ENCODE data around the gene SEMA3D. TPM values are rescaled to one million over a fixed set of nuclear protein-coding genes. Genes with fewer than 3 reads are reported as not detected.

SEMA3D gene
- total and polyA plus RNA-seq, 4 donors = 0.18 to 1.2 (median 0.72) TPM

DNA sequence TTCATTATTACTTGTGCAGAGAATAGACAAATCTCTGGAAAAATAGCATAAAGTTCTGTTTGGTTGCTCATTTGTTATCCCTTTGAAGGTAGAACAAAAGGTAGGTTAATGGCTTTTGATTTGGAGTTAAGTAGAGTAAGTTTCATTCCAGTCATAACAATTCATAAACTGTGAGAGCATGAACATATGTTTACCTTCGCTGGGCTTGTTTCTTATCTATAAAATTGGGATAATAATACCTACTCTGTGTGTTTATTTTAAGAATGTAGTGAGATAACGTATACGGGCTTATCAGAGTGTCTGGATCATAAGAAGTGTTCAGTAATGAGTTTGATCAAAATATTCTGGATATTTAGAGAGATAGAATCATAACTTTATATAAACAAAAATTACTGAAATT lies 155.4 kb downstream of the SEMA3D start:
- no peaks in the 10 kb centered on the region for H3K4me1 ChIP-seq (ENCODE audit: control insufficient read depth in 4 of 4, insufficient read depth in 4 of 4, low read length in 3 of 4)
- H3K27ac ChIP-seq (ENCODE audit: low read depth in 1 of 2, low read length in 2 of 2) = no peak overlapping the region
- no peak overlapping the region for H3K4me3 ChIP-seq (ENCODE audit: low read depth in 1 of 3, low read length in 3 of 3)
- H3K9me3 ChIP-seq (ENCODE audit: control insufficient read depth in 4 of 4, low read length in 3 of 4) = no peaks in the 10 kb centered on the region
- no peaks in the 10 kb centered on the region for H3K36me3 ChIP-seq (ENCODE audit: control insufficient read depth in 4 of 4, insufficient read depth in 3 of 4, low read depth in 1 of 4, low read length in 3 of 4)
- DNase-seq (ENCODE audit: low spot score) = no peak
- H3K27me3 ChIP-seq (ENCODE audit: control insufficient read depth in 4 of 4, insufficient read depth in 4 of 4, low read length in 3 of 4) = peaks cover 0 to 6% (median 0%) of the 10 kb centered on the region in 4 donors
- H3K9ac ChIP-seq (ENCODE audit: low read depth in 1 of 2, low read length in 2 of 2) = no peak overlapping the region
- TF ChIP-seq RXRA (IDR thresholded peaks at IDR 0.05) (no peak), RAD21 (IDR thresholded peaks at IDR 0.05) (no peak), FOXA2 (IDR thresholded peaks at IDR 0.05) (no peak), EGR1 (IDR thresholded peaks at IDR 0.05; ENCODE audit: low read depth in 2 of 2) (no peak), HNF4G (IDR thresholded peaks at IDR 0.05) (no peak), HNF4A (conservative IDR thresholded peaks at IDR 0.05) (no peak), JUND (IDR thresholded peaks at IDR 0.05) (no peak), NR2F2 (IDR thresholded peaks at IDR 0.05) (no peak), YY1 (IDR thresholded peaks at IDR 0.05) (no peak), GABPA (IDR thresholded peaks at IDR 0.05 in 1 of 2, conservative IDR thresholded peaks at IDR 0.05 in 1 of 2) (no peak), TAF1 (conservative IDR thresholded peaks at IDR 0.05) (no peak), SP1 (IDR thresholded peaks at IDR 0.05) (no peak), FOXA1 (IDR thresholded peaks at IDR 0.05) (no peak)
- TF ChIP-seq, protein P1, sequence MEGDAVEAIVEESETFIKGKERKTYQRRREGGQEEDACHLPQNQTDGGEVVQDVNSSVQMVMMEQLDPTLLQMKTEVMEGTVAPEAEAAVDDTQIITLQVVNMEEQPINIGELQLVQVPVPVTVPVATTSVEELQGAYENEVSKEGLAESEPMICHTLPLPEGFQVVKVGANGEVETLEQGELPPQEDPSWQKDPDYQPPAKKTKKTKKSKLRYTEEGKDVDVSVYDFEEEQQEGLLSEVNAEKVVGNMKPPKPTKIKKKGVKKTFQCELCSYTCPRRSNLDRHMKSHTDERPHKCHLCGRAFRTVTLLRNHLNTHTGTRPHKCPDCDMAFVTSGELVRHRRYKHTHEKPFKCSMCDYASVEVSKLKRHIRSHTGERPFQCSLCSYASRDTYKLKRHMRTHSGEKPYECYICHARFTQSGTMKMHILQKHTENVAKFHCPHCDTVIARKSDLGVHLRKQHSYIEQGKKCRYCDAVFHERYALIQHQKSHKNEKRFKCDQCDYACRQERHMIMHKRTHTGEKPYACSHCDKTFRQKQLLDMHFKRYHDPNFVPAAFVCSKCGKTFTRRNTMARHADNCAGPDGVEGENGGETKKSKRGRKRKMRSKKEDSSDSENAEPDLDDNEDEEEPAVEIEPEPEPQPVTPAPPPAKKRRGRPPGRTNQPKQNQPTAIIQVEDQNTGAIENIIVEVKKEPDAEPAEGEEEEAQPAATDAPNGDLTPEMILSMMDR (IDR thresholded peaks at IDR 0.05; ENCODE audit: low read depth, low read length, missing input control) = no peak
- TF ChIP-seq, protein P2, sequence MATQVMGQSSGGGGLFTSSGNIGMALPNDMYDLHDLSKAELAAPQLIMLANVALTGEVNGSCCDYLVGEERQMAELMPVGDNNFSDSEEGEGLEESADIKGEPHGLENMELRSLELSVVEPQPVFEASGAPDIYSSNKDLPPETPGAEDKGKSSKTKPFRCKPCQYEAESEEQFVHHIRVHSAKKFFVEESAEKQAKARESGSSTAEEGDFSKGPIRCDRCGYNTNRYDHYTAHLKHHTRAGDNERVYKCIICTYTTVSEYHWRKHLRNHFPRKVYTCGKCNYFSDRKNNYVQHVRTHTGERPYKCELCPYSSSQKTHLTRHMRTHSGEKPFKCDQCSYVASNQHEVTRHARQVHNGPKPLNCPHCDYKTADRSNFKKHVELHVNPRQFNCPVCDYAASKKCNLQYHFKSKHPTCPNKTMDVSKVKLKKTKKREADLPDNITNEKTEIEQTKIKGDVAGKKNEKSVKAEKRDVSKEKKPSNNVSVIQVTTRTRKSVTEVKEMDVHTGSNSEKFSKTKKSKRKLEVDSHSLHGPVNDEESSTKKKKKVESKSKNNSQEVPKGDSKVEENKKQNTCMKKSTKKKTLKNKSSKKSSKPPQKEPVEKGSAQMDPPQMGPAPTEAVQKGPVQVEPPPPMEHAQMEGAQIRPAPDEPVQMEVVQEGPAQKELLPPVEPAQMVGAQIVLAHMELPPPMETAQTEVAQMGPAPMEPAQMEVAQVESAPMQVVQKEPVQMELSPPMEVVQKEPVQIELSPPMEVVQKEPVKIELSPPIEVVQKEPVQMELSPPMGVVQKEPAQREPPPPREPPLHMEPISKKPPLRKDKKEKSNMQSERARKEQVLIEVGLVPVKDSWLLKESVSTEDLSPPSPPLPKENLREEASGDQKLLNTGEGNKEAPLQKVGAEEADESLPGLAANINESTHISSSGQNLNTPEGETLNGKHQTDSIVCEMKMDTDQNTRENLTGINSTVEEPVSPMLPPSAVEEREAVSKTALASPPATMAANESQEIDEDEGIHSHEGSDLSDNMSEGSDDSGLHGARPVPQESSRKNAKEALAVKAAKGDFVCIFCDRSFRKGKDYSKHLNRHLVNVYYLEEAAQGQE (IDR thresholded peaks at IDR 0.05) = no peak
- TF ChIP-seq, protein P3, sequence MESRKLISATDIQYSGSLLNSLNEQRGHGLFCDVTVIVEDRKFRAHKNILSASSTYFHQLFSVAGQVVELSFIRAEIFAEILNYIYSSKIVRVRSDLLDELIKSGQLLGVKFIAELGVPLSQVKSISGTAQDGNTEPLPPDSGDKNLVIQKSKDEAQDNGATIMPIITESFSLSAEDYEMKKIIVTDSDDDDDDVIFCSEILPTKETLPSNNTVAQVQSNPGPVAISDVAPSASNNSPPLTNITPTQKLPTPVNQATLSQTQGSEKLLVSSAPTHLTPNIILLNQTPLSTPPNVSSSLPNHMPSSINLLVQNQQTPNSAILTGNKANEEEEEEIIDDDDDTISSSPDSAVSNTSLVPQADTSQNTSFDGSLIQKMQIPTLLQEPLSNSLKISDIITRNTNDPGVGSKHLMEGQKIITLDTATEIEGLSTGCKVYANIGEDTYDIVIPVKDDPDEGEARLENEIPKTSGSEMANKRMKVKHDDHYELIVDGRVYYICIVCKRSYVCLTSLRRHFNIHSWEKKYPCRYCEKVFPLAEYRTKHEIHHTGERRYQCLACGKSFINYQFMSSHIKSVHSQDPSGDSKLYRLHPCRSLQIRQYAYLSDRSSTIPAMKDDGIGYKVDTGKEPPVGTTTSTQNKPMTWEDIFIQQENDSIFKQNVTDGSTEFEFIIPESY (IDR thresholded peaks at IDR 0.05) = no peak
- TF ChIP-seq, protein P4, sequence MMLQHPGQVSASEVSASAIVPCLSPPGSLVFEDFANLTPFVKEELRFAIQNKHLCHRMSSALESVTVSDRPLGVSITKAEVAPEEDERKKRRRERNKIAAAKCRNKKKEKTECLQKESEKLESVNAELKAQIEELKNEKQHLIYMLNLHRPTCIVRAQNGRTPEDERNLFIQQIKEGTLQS (IDR thresholded peaks at IDR 0.05) = no peak
- TF ChIP-seq, protein P5, sequence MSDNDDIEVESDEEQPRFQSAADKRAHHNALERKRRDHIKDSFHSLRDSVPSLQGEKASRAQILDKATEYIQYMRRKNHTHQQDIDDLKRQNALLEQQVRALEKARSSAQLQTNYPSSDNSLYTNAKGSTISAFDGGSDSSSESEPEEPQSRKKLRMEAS (IDR thresholded peaks at IDR 0.05) = no peak
- 38% methylated on average over 3 of the region's 3 CpGs for WGBS

All from liver (tissue), 9 donors.